ENCODE results near the gene NATD1.

The NATD1 gene

DNA sequence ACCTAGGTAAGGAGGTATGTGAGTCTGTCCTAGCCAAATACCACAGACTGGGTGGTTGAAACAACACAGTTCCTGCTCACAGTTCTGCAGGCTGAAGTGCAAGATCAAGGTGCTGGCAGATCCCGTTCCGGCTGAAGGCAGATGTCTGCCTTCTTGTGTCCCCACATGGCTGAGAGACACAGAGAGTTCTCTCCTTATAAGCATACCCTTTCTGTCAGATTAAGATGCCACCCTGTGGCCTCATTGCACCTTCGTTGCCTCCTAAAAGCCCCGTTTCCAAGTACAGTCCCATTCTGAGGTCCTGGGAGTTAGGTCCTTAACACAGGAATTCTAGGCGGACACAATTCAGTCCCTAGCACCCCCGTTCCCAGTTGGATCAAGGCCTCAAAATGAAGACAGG, 30.1 kb downstream of the NATD1 start:
- no peaks in the 10 kb centered on the region for H3K9me3 ChIP-seq (ENCODE audit: control insufficient read depth, insufficient read depth, low read depth, low read length)
- peaks cover 6% of the 10 kb centered on the region; the same call in 1 of the 2 replicates for H3K4me1 ChIP-seq (ENCODE audit: control insufficient read depth, insufficient read depth, low read length)
- no peak overlapping the region for H3K27ac ChIP-seq (ENCODE audit: low read depth, low read length)
- H3K4me3 ChIP-seq (ENCODE audit: low read depth, low read length): no peak overlapping the region
- no peak overlapping the region for H3K9ac ChIP-seq (ENCODE audit: low read length)
- H3K36me3 ChIP-seq (ENCODE audit: control insufficient read depth, insufficient read depth, low read length): no peaks in the 10 kb centered on the region
- no peaks in the 10 kb centered on the region for H3K27me3 ChIP-seq (ENCODE audit: control insufficient read depth, insufficient read depth, low read length)

DNA sequence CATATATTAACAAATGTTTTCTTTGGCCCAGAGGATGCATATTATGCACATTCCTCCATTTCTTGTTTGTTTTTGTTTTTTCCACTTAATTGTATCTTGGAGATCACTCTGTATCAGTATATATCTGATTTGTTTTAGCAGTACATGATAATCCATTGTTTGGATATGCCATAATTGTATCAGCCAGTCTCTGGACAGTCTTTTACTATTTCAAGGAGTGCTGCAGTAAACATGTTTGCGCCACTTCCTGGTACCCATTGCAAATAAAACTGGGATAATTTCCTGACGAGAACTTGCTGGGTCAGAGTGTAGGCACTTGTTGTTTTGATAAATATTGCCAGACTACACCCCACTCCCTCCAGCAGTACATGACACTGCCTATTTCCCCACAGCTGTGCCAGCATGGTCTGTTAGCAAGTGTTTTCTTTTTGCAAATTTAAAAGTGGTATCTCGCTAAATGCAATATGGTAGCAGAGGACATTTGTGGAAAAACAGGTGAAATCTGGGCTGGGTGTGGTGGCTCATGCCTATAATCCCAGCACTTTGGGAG, 34.3 kb downstream of the NATD1 start:
- H3K36me3 ChIP-seq (ENCODE audit: control insufficient read depth, insufficient read depth, low read length): no peaks in the 10 kb centered on the region
- no peak overlapping the region for H3K27ac ChIP-seq (ENCODE audit: low read depth, low read length)
- H3K4me1 ChIP-seq (ENCODE audit: control insufficient read depth, insufficient read depth, low read length): peaks cover 23% of the 10 kb centered on the region
- no peaks in the 10 kb centered on the region for H3K9me3 ChIP-seq (ENCODE audit: control insufficient read depth, insufficient read depth, low read depth, low read length)
- no peak overlapping the region for H3K9ac ChIP-seq (ENCODE audit: low read length)
- no peak overlapping the region for H3K4me3 ChIP-seq (ENCODE audit: low read depth, low read length)
- H3K27me3 ChIP-seq (ENCODE audit: control insufficient read depth, insufficient read depth, low read length): no peaks in the 10 kb centered on the region

DNA sequence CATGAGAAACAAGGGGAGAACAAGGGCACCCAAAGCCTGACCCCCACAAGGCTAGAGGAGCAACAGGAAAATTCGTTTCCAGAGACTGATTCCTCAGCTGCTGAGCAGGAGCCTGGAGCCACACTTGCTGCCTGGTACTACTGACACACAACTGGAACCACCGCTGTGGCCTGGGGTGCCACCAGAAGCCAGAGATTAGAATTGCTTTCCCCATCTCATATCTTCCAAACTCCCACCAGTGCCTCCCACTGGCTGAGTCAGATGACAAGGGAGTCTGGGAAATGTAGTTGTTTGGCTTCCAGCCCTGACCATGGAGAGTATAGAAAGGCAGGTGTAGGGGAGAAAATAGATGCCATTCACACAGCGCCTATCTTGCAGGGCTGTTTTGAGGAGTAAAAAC, 35.1 kb downstream of the NATD1 start:
- H3K4me1 ChIP-seq (ENCODE audit: control insufficient read depth, insufficient read depth, low read length): peaks cover 23% of the 10 kb centered on the region
- no peak overlapping the region for H3K4me3 ChIP-seq (ENCODE audit: low read depth, low read length)
- H3K36me3 ChIP-seq (ENCODE audit: control insufficient read depth, insufficient read depth, low read length): no peaks in the 10 kb centered on the region
- H3K27ac ChIP-seq (ENCODE audit: low read depth, low read length): no peak overlapping the region
- no peak overlapping the region for H3K9ac ChIP-seq (ENCODE audit: low read length)
- no peaks in the 10 kb centered on the region for H3K9me3 ChIP-seq (ENCODE audit: control insufficient read depth, insufficient read depth, low read depth, low read length)
- no peaks in the 10 kb centered on the region for H3K27me3 ChIP-seq (ENCODE audit: control insufficient read depth, insufficient read depth, low read length)

DNA sequence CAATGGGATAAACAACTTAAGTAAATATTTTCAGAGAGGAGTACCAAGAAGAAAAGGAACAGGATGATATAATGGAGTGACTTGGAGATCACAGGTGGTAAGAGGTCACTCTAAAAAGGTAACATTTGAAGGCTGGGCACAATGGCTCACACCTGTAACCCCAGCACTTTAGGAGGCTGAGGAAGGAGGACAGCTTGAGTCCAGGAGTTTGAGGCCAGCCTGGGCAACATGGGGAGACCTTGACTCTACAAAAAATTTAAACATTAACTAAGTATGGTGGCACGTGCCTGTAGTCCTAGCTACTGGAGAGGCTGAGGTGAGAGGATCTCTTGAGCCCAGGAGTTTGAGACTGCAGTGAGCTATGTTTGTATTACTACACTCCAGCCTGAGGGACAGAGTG, 35.9 kb downstream of the NATD1 start:
- H3K4me1 ChIP-seq (ENCODE audit: control insufficient read depth, insufficient read depth, low read length): peaks cover 28% of the 10 kb centered on the region
- no peak overlapping the region for H3K27ac ChIP-seq (ENCODE audit: low read depth, low read length)
- no peaks in the 10 kb centered on the region for H3K27me3 ChIP-seq (ENCODE audit: control insufficient read depth, insufficient read depth, low read length)
- H3K36me3 ChIP-seq (ENCODE audit: control insufficient read depth, insufficient read depth, low read length): no peaks in the 10 kb centered on the region
- H3K9me3 ChIP-seq (ENCODE audit: control insufficient read depth, insufficient read depth, low read depth, low read length): no peaks in the 10 kb centered on the region
- no peak overlapping the region for H3K9ac ChIP-seq (ENCODE audit: low read length)
- no peak overlapping the region for H3K4me3 ChIP-seq (ENCODE audit: low read depth, low read length)

DNA sequence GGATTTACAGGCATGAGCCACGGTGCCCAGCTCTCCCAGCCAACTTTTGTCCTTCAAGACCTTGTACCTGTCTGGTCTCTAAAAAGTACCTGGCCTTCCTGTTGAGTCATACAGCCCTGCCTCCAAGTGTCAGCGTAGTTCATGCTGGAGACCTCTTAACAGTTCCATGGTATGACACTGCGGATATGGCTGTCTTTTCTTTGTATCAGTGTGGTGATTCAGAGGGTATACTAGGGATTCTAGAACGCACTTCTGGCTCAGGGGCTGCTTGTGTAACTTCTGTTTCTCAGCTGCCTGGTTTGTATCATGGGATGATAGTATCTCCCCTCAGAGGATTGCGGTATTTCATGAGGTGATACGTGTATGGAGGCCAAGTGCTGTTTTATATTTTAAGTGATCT, 37.3 kb downstream of the NATD1 start:
- no peaks in the 10 kb centered on the region for H3K9me3 ChIP-seq (ENCODE audit: control insufficient read depth, insufficient read depth, low read depth, low read length)
- H3K4me1 ChIP-seq (ENCODE audit: control insufficient read depth, insufficient read depth, low read length): peaks cover 29% of the 10 kb centered on the region
- H3K36me3 ChIP-seq (ENCODE audit: control insufficient read depth, insufficient read depth, low read length): peaks cover 11% of the 10 kb centered on the region
- no peak overlapping the region for H3K4me3 ChIP-seq (ENCODE audit: low read depth, low read length)
- H3K27ac ChIP-seq (ENCODE audit: low read depth, low read length): no peak overlapping the region
- no peaks in the 10 kb centered on the region for H3K27me3 ChIP-seq (ENCODE audit: control insufficient read depth, insufficient read depth, low read length)
- no peak overlapping the region for H3K9ac ChIP-seq (ENCODE audit: low read length)

DNA sequence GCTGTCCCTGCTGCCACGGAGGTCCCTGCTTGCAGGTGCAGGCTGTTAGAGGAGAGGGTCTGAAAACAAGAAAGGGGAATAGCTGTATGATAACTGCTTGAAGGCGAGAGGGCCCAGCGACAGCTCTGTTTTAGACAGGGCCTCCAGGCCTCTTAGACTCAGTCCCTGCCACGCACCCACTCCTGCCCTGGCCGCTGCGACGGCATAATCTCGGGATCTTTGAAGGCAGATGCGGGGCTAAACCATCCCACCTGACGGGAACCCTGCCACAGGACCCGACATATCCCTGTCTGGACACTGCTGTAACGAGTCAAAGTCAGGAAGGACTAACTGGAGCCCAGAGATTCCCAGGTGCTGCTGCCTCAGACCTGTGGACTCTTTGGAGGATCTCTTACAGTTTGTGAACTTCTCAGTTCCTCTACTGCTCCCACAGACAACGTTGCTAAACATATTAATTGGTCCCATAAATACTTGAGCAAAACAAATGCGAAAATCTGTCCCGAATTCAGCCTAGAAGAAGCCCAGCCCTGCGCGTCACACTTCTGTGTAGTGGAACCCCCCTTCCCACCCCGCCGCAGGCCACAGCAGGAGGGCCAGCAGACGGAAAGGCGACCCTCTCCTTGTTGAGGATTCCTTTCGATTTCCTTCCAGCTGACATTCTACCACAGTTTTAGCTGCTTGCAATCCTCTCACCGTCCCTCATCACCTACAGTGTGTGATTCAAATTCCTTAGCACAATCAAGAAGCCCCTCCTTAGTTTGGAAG, 38.3 kb downstream of the NATD1 start:
- H3K9ac ChIP-seq (ENCODE audit: low read length): peak overlapping the region; percentile 98
- H3K36me3 ChIP-seq (ENCODE audit: control insufficient read depth, insufficient read depth, low read length): peaks cover 21% of the 10 kb centered on the region
- peaks cover 28% of the 10 kb centered on the region for H3K4me1 ChIP-seq (ENCODE audit: control insufficient read depth, insufficient read depth, low read length)
- H3K4me3 ChIP-seq (ENCODE audit: low read depth, low read length): peak overlapping the region; percentile 98
- no peaks in the 10 kb centered on the region for H3K9me3 ChIP-seq (ENCODE audit: control insufficient read depth, insufficient read depth, low read depth, low read length)
- no peaks in the 10 kb centered on the region for H3K27me3 ChIP-seq (ENCODE audit: control insufficient read depth, insufficient read depth, low read length)
- H3K27ac ChIP-seq (ENCODE audit: low read depth, low read length): peak overlapping the region; percentile 97

DNA sequence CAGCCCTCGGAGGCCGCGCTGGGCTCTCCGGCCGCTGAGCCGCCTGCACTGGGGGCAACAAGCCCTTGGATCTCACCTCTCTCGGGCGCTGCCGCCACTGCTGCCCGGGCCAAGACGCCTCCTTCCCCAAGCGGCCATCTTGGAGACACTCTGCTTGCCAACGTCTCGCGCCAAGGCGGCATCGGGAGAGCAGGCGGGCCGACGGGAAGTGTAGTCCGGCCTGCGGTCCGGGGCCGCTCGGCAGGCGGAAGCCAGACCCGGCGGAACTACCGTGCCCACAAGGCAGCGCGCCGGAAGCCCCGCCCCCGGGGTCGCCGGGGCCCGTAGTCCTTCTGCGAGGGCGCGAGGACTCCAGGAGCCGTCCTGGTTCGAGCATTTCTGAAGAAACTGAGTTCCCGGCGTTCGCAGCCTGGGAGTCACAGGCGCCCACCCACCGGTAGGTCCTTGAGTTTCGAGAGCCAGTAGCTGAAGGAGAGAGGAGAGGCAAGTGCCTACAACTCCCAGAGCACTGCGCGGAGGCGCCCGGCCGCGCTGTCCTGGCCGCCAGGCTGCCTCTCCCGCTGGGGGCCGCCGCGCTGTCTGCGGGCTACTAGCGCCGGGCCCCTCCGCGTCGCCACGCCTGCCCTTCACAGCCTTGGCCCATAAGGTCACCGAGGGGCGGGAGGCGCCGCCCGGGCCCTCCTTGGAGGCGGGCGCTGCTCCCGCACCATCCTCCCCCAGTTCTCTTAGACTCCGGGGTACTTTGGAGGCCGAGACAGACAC, 39.0 kb downstream of the NATD1 start, which contains the start of gene TMEM11:
TSS of gene TMEM11 (minus strand) at position 147 of the 762 bp plus-strand sequence. CDS start at position 138, 9 bp downstream.
- Histone ChIP-seq H3K9ac (ENCODE audit: low read length) (peak within 1 kb of the TSS; percentile 98), H3K27me3 (ENCODE audit: control insufficient read depth, insufficient read depth, low read length) (no peaks in the 10 kb centered on the region), H3K4me3 (ENCODE audit: low read depth, low read length) (peak within 1 kb of the TSS; percentile 98), H3K4me1 (ENCODE audit: control insufficient read depth, insufficient read depth, low read length) (peaks cover 28% of the 10 kb centered on the region), H3K36me3 (ENCODE audit: control insufficient read depth, insufficient read depth, low read length) (peaks cover 27% of the 10 kb centered on the region), H3K27ac (ENCODE audit: low read depth, low read length) (peak within 1 kb of the TSS; percentile 97), H3K9me3 (ENCODE audit: control insufficient read depth, insufficient read depth, low read depth, low read length) (no peaks in the 10 kb centered on the region)

DNA sequence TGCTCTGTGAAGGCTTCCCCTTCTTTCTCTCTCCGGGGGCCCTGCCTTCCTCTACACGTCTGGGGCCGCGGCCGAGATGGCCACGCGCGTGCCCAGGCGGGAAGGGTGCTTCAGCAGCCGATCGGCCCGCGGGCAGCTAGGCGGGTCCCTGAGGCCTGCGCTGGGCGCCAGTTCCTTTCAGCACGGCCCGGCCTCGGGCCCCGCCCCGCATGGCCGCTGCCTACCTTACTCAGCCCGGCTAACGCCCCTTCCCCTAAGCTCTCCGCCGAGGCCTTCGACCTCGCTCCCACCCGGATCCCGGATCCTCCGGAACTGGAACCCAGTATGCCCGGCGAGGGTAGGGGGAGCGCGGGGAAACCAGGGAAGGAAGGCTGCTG, 39.6 kb downstream of the NATD1 start:
- Histone ChIP-seq H3K36me3 (ENCODE audit: control insufficient read depth, insufficient read depth, low read length) (peaks cover 33% of the 10 kb centered on the region), H3K4me1 (ENCODE audit: control insufficient read depth, insufficient read depth, low read length) (peaks cover 28% of the 10 kb centered on the region), H3K4me3 (ENCODE audit: low read depth, low read length) (peak overlapping the region; percentile 98), H3K9me3 (ENCODE audit: control insufficient read depth, insufficient read depth, low read depth, low read length) (no peaks in the 10 kb centered on the region), H3K27ac (ENCODE audit: low read depth, low read length) (peak overlapping the region; percentile 97), H3K27me3 (ENCODE audit: control insufficient read depth, insufficient read depth, low read length) (no peaks in the 10 kb centered on the region), H3K9ac (ENCODE audit: low read length) (peak overlapping the region; percentile 98)

DNA sequence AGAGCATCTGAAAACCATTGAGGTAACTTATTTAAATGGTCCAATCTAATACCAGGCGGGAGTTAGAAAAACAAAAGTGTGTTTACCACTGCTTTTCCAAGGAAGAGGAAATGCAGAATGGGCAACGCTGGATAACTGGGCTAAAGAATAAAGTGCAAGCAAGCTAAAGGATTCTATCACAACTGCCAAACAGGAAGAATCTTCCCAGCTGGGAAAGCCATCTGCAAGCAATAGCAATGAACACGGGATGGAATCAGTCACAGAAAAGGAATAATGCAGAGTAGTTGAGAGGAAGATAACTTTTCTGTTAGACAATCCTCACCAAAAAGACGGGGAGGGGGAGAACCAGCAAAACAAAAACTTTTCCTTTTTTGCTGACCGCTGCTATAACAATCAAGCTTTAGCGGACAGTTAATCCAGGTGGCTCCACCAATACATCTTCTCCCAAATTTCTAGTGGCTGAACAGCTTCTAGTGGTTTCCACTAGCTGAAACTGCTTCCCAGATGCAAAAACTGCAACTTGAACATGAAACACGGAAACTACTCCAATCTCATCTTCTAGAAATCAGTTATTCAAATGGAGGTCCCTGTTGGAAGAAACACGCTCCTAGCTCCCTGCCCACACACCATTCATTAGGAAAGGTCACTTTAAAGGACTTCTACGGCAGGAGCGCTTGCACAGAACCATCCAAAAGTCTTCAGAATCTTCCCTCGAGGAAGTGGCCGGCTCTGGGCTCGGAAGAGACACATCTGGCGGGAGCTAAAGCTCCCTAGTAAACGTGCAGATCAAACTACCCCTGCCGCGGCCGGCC, 40.2 kb downstream of the NATD1 start:
- H3K36me3 ChIP-seq (ENCODE audit: control insufficient read depth, insufficient read depth, low read length): peaks cover 37% of the 10 kb centered on the region
- peak overlapping the region; percentile 98 for H3K9ac ChIP-seq (ENCODE audit: low read length)
- H3K4me3 ChIP-seq (ENCODE audit: low read depth, low read length): peak overlapping the region; percentile 98
- H3K4me1 ChIP-seq (ENCODE audit: control insufficient read depth, insufficient read depth, low read length): peaks cover 27% of the 10 kb centered on the region
- H3K9me3 ChIP-seq (ENCODE audit: control insufficient read depth, insufficient read depth, low read depth, low read length): no peaks in the 10 kb centered on the region
- peak overlapping the region; percentile 97 for H3K27ac ChIP-seq (ENCODE audit: low read depth, low read length)
- no peaks in the 10 kb centered on the region for H3K27me3 ChIP-seq (ENCODE audit: control insufficient read depth, insufficient read depth, low read length)

DNA sequence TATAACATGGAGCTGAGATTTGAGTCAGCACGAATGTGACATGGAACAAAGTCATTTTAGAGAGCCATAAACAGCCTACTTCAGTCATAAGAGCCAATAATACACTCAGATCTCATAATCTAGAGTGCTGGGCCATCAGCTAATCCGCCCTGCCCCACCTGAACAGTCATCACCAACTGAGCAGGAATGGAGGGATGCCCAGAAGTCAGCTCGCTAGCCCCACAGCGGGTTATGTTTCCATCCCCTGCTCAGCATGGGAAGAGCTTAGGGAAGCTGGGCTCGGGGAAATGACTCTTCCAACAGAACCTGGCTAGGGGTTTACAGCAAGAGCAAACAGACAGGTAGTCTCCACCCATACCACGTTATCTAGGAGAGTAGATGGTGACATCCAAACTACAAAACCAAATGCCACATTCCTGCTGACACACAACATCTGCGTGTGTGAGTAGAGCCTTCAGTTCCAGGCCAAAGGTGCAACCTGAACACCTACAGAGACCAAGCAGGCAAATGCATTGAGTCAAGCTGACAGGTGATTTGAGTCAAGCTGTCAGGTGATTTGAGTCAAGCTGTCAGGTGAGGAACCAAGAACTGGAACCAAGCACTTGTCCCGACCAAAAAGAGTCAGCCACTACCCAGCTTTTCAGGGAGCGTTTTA, 41.3 kb downstream of the NATD1 start:
- no peak overlapping the region for H3K27ac ChIP-seq (ENCODE audit: low read depth, low read length)
- no peaks in the 10 kb centered on the region for H3K9me3 ChIP-seq (ENCODE audit: control insufficient read depth, insufficient read depth, low read depth, low read length)
- H3K36me3 ChIP-seq (ENCODE audit: control insufficient read depth, insufficient read depth, low read length): peaks cover 39% of the 10 kb centered on the region
- H3K9ac ChIP-seq (ENCODE audit: low read length): no peak overlapping the region
- H3K4me3 ChIP-seq (ENCODE audit: low read depth, low read length): peak overlapping the region; percentile 98
- H3K27me3 ChIP-seq (ENCODE audit: control insufficient read depth, insufficient read depth, low read length): no peaks in the 10 kb centered on the region
- H3K4me1 ChIP-seq (ENCODE audit: control insufficient read depth, insufficient read depth, low read length): peaks cover 24% of the 10 kb centered on the region
